Glutamatergic neuron (in vitro differentiated cells): ENCODE measurements around the gene ZNF296. TPM values are rescaled to one million over a fixed set of nuclear protein-coding genes. Genes with fewer than 3 reads are reported as not detected.
A peak's percentile ranks its signal among the peaks of the same experiment; 100 is the strongest.

Experiments used
- DNase-seq: peaks from one replicate; pipeline ENCODE4 v3.0.0; 2022
- H3K27ac Mint-ChIP-seq: one replicate; pipeline ENCODE4 v1.8.0; 2020; ENCODE audit warnings: mild to moderate bottlenecking, mixed read lengths, inconsistent platforms; ENCODE audit not compliant: unreplicated experiment
- H3K27me3 Mint-ChIP-seq: one replicate; pipeline ENCODE4 v1.8.0; 2020; ENCODE audit warnings: mild to moderate bottlenecking, moderate library complexity, mixed read lengths, inconsistent platforms; ENCODE audit not compliant: unreplicated experiment
- H3K36me3 Mint-ChIP-seq: one replicate; pipeline ENCODE4 v1.8.0; 2020; ENCODE audit warnings: mild to moderate bottlenecking, mixed read lengths, inconsistent platforms; ENCODE audit not compliant: unreplicated experiment
- H3K4me1 Mint-ChIP-seq: one replicate; pipeline ENCODE4 v1.8.0; 2020; ENCODE audit warnings: mild to moderate bottlenecking, low read depth, mixed read lengths, inconsistent platforms; ENCODE audit not compliant: unreplicated experiment
- H3K4me3 Mint-ChIP-seq: one replicate; pipeline ENCODE4 v1.8.0; 2020; ENCODE audit warnings: mild to moderate bottlenecking, mixed read lengths, inconsistent platforms; ENCODE audit not compliant: unreplicated experiment
- H3K9me3 Mint-ChIP-seq: one replicate; pipeline ENCODE4 v1.8.0; 2020; ENCODE audit warnings: mild to moderate bottlenecking, moderate library complexity, mixed read lengths, inconsistent platforms; ENCODE audit not compliant: unreplicated experiment
- total RNA-seq: library from RNA; stranded (reverse); fragmentation: NEBNext Ultra II Directional; extraction: Animal tissue kit (Norgen Biotek cat#: 25700); gene quantifications from one replicate; pipeline ENCODE4 v1.2.1, GENCODE V29; 2021; ENCODE audit not compliant: unreplicated experiment
- TF ChIP-seq, protein P1 (sequence below): fragments of 200-600 bp; sonication (generic); IDR thresholded peaks from one replicate; pipeline ENCODE4 v1.5.0; 2021; ENCODE audit not compliant: partially characterized antibody, unreplicated experiment

Gene ZNF296
- total RNA-seq, 1 donor from 2014 or later, result 6.3 TPM

DNA sequence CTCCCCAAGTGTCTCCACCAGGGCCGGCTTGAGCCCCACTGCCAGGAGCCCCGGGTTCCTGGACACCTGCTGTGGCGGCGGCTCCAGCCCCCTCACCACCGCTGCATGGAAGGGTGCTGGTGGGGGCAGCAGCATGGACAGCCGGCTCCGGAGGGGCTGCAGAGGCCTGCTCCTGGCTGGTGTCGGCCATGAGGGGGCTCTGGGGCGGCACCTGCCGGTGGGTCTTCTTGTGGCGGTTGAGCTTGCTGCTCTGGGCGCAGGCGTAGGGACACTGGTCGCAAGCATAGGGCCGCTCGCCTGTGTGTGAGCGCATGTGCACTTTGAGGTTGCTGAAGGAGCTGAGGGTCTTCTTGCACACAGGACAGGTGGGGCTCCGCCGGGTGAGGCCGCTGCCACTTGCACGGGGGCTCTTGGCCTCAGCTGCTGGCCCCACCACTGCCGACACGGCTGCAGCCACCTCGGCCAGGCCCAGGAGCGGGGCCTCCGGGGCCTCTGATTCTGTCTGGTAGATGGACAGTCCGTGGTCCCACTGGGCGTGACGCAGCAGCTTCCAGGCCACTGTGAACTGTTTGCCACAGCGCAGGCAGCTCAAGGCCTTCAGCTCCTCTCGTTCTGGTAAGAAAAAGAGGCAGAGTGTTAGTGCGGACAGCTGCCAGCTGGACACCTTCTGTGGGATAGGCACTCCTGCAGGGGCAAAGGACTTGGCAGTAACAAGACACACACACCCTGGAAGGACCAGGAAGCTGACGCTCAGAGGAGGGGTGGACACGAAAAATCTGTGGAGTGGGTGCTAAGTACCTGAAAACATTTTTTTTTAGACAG is 4.1 kb downstream of the ZNF296 start:
- peaks cover 16% of the 10 kb centered on the region for H3K4me1 Mint-ChIP-seq
- TF ChIP-seq, protein P1, sequence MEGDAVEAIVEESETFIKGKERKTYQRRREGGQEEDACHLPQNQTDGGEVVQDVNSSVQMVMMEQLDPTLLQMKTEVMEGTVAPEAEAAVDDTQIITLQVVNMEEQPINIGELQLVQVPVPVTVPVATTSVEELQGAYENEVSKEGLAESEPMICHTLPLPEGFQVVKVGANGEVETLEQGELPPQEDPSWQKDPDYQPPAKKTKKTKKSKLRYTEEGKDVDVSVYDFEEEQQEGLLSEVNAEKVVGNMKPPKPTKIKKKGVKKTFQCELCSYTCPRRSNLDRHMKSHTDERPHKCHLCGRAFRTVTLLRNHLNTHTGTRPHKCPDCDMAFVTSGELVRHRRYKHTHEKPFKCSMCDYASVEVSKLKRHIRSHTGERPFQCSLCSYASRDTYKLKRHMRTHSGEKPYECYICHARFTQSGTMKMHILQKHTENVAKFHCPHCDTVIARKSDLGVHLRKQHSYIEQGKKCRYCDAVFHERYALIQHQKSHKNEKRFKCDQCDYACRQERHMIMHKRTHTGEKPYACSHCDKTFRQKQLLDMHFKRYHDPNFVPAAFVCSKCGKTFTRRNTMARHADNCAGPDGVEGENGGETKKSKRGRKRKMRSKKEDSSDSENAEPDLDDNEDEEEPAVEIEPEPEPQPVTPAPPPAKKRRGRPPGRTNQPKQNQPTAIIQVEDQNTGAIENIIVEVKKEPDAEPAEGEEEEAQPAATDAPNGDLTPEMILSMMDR, result no peak
- H3K27me3 Mint-ChIP-seq, result peaks cover 8% of the 10 kb centered on the region
- peaks cover 15% of the 10 kb centered on the region for H3K9me3 Mint-ChIP-seq
- peak overlapping the region; percentile 30 for H3K4me3 Mint-ChIP-seq
- no peaks in the 10 kb centered on the region for H3K36me3 Mint-ChIP-seq
- no peak for DNase-seq
- peak overlapping the region; percentile 66 for H3K27ac Mint-ChIP-seq

- DNase-seq, result no peak
- Mint-ChIP-seq H3K27ac (no peak overlapping the region), H3K9me3 (peaks cover 13% of the 10 kb centered on the region), H3K4me3 (no peak overlapping the region), H3K4me1 (peaks cover 11% of the 10 kb centered on the region), H3K27me3 (peaks cover 8% of the 10 kb centered on the region), H3K36me3 (no peaks in the 10 kb centered on the region)
- TF ChIP-seq, protein P1, result no peak
Measured at GRCh38 chr19:45071545-45071938, 4.7 kb downstream of the ZNF296 start.

DNA sequence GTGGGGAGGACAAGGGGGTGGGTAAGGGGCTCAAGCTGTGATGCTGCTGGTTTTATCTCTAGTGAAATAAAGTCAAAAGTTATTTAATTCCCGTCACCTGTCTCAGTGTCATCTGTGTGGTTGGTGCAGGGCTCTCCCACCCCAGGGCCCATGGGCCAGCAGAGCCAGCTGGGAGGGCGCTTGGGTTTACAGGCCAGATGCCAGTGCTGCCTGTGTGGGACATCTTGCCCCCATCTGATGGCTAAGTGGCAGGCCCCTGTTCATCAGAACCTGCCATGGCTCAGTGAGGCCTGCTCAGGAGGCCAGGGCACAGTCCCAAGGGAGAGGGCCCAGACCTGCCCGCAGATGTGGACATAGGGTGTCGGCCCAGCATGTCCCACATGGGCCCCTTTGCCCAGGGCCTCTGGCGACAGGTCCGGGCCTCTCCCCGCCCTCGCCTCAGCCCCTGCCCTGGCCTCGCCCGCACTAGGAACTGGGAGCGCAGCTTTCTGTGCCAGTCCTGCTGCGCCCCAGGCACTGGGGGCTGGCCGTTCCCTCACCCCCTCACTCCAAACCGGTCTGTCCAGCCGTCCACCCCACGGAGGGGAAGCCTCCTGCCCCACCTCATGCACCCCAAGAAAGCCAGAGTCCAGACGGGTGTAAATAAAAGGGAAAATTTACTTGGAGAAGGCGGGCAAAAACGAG is 5.3 kb downstream of the ZNF296 start:
- H3K9me3 Mint-ChIP-seq, result peaks cover 13% of the 10 kb centered on the region
- DNase-seq, result no peak
- H3K4me1 Mint-ChIP-seq, result peaks cover 10% of the 10 kb centered on the region
- TF ChIP-seq, protein P1, result no peak
- peaks cover 8% of the 10 kb centered on the region for H3K27me3 Mint-ChIP-seq
- H3K27ac Mint-ChIP-seq, result no peak overlapping the region
- peak overlapping the region; percentile 38 for H3K4me3 Mint-ChIP-seq
- no peaks in the 10 kb centered on the region for H3K36me3 Mint-ChIP-seq

GRCh38 chr19:45070214-45070613 is 6.1 kb downstream of the ZNF296 start:
- DNase-seq, result no peak

More at GRCh38 chr19:45070214-45070613, 6.1 kb downstream of the ZNF296 start:
- TF ChIP-seq, protein P1, result no peak
- Mint-ChIP-seq H3K27ac (peak overlapping the region; percentile 43), H3K27me3 (peaks cover 8% of the 10 kb centered on the region), H3K4me3 (peak overlapping the region; percentile 38), H3K36me3 (no peaks in the 10 kb centered on the region), H3K4me1 (peaks cover 10% of the 10 kb centered on the region), H3K9me3 (peaks cover 13% of the 10 kb centered on the region)
